NCI-H2196 treated with DMSO at 0.1 percent for 48 hours (cell line): Measurements from ENCODE around the gene ANGPTL5.
A peak's percentile ranks its signal among the peaks of the same experiment; 100 is the strongest.
"Not testable (repeated sequence)": the region's sequence is repeated elsewhere in the genome, so short reads cannot be mapped to it uniquely, and the experiment has no call there.

Experiments used
- DNase-seq: peaks from one replicate; lab custom pipeline; 2025; ENCODE audit not compliant: unreplicated experiment; lab: John Stamatoyannopoulos, UW

The ANGPTL5 gene

DNA sequence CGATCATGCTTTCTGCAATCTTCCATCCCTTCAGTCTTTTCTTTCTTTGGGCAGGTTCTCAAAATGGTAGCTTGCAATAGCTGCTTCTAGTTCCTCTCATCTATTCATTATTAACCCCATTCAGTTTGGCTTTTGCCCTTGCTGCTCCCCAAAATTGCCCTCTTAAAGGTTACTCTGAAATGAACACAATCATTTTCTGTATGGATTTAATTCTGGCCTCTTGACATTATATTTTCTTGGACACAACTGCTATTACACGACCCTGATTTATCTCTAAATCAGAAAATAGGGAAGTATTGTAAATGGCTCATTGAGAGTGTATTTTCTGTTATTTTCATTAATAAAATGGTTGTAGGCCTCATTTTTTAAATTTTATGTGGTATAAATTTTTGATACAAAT, at the start of gene ANGPTL5:
ANGPTL5 (minus strand) TSS at position 101 of the 400 bp plus-strand sequence. CDS start 8,613 bp downstream, outside the sequence.
- no peak for DNase-seq

DNA sequence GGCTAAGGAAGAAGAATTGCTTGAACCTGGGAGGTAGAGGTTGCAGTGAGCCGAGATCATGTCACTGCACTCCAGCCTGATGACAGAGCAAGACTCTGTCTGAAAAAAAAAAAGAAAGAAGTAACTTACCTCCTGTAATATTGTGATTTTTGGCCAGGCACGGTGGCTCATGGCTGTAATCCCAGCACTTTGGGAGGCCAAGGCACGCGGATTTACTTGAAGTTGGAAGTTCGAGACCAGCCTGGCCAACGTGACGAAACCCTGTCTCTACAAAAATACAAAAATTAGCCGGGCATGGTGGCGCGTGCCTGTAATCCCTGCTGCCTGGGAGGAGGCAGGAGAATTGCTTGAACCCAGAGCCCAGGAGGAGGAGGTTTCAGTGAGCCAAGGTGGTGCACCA, 47.9 kb upstream of the ANGPTL5 start:
- not testable (repeated sequence) for DNase-seq

DNA sequence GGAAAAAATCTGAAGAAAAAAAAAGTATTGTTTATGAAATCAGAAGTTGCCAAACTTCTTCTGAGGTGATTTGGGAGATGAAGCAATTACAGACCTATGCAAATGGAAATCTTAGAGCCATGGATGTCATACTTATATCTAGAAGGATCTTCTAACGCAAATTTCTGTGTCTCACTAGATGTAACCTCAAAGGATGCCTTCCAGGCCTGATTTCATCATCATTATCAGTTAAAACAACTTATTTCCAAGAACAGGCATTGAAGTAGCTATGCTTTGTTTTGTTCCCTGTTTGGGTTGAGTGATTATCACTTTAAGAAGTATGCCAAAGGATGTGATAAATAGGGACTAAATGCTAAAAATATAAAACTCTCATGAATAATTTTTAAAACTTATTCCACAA, 43.9 kb upstream of the ANGPTL5 start:
- DNase-seq: no peak

DNA sequence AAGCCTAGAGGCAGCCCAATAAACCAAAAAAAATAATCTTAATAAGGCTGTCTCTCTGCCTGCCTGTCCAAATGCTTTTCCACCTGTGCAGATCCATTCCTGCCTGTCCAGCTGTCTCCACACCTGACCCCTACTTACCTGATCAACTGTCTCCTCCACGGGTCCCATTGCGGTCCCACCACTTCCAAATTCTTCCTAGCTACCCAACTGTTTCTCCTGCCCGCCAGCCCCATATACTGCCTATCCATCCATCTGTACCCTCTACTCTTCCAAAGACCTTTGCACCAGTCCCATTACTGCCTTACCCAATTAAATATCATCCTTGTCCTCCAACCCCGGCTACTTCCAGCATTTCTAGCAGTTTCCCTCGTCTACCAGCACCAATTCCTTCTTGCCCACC, 39.4 kb upstream of the ANGPTL5 start:
- no peak for DNase-seq

DNA sequence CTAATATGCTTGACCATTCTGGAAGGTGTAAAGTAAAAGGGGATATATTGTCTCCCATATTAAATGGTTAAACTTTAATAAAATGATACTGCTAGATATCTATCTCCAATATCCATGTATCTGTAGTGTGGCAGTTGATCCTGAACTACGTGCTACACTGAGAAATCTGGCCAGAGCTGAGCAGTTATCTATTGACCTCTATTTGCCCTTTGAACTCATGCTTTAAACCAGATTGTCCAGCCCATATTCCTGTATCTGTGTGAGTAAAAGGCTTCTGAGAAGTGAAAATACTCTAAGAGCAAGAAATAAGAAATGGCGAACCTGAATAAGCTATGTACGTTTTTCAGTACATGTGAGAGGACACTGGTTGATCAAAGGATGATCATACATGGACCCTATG, 39.0 kb upstream of the ANGPTL5 start:
- DNase-seq: no peak

DNA sequence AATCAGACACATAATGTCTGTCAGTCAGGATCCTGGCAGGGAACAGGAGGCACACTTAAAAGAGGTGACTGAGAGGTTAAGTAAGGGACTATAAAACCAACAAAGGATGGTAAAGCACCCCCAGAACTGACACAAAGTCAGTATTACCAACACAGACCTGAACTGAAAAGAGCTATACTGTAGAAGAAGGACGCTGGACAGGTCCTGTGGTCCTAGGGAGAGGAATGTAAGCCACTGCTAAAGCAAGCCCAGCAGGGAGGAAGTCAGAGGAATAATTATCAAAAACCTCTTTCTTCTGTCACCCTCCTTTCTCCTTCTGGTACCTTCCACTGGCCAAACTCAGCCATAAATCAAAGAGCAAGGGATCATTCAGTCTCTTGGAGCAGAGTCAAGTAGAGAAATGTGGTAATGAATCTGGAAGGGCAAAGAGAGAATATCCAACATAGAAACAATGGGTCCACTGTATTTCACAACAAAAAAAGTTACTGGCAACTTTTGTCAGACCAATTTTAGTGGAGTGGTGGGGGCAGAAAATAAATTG, 33.4 kb upstream of the ANGPTL5 start:
- no peak for DNase-seq

DNA sequence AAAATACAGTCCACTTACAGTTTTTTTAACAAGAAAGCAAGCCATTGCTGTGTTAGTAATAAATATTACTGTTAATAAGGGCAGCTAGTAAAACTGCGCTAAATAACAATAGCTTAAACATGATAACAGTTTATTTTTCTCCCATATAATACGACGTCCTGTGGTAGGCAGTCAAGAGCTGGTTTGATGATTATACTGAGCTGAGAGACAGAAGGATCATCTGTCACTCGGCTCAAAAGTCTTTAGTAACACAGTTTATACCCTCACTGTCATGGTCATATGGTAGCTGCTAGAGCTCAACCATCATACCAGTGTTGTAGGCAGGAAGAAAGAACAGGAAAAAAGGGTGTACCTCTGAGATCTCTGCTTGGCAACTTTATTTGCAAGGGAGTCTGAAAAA, 29.1 kb upstream of the ANGPTL5 start:
- no peak for DNase-seq

DNA sequence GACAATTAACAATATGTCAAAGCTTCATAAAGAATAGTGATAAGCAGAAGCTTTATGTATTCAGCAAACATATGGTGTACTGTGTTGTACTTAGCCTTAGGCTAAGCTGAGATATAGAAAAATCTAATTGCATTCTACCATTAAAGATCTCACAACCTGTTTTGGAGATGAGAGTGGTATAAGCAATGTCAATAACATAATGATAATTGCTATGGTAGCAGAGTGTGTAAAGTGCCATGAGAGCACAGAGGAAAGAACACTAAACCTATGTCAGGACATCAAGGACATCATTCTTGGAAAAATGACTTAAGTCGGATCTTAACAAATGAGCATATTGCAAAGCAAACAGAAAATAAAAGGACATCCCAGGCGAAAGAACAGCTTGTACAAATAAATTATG, 28.6 kb upstream of the ANGPTL5 start:
- DNase-seq: no peak

DNA sequence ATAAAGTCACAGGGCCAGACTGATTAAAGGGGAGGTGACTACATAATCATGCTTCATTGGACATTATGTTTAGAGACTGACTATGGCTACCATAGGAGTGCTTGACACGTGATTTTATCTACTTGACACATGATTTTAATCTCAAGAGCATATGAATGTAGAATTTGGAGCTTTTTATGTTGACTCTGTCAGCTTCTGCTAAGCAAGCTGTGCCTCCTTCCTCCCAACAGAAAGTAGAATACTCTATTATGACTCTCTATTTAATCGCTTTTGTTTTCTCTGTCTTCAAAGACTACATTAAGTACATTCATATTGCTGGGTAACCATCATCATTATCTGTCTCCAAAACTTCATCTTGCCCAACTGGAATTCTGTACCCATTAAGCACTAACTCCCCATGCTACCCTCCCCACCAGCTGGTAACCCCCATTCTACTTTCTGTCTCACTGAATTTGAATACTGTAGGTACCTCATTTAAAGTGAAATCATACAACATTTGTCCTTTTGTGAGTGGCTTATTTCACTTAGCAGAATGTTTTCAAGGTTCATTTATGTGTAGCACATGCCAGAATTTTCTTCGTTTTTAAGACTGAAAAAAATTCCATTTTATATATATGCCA, 24.7 kb upstream of the ANGPTL5 start:
- DNase-seq: no peak

DNA sequence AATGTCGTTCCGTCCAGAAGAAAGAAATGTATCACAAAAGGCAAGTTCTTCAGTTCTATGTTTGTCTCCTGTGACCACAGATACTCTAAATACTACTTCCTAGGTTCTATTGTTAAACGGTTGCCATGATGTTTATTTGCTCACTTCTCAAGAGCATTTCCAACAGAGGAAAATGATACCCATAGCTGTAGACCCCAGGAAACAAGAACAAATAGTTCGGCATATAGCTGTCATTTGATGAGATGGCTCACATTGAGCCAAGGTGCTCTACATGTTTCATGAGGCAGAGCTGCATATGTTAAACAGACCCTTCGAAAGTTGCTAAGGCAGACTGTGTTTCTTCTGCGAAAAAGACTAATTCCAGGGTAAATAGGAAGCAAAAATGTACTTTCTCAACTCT, 15.4 kb upstream of the ANGPTL5 start:
- no peak for DNase-seq

DNA sequence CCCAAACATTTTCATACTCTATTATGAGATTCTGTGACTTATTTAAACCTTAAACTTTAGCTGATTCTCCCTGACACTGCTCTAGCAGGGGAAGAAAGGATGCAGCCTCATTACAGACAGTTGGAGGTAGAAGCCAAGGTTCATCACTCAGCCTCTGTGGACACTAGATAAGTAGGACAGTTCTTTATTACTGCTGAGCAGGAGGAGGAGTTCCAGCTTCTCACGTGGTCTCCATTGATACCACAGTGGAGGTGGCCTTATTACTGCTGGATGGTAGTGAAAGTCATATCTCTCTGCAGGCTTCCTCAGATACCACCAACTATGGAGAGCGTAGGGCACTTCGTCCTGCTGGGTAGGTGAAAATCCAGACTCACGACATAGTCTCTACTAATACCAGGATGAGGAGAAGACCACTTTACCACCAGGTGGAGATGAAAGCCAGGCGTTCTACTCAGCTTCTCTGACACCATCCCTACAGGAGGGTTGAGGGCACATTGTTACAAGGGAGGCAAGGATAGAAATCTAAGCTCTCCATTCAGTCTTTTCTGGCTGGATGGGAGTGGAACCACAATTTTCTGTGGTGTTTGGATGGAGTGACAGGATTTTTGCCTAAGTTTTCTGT, 13.1 kb upstream of the ANGPTL5 start:
- DNase-seq: no peak

DNA sequence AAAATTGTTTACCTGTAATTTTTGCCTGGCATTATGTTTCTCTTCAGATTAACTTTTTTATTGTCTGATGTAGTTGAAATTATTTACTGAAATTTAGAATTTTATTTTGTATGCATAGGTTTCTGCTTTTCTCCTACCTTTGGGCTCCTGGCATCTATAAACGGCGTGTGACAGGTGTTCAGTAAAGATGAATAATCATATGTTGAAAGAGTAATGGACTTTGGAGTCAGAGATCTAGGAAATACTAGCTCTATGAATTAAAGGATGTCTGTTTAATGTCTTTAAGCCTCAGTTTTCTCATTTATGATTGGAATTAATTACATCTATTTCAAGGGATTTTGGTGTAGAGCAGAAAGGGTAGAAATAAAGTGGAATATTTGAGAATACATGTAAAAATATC, 7.2 kb upstream of the ANGPTL5 start:
- DNase-seq: no peak

DNA sequence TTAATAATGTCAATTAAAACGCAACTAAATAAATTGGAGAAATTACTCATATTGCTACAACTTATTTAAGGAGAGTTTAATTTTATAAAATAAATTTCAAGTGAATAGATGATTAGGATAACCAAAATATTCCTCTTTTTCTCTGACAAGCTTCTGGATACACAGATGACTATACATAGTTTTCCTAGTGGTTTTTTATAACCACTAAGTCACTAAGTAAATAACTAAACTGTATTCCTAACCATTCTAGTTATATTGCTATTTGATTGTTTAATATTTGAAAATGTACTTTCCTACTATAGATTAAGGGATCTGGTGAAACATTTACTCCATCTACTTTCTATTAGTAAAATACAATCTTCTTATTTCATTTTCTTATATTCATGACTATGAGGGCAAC, 4.7 kb upstream of the ANGPTL5 start:
- DNase-seq: no peak

DNA sequence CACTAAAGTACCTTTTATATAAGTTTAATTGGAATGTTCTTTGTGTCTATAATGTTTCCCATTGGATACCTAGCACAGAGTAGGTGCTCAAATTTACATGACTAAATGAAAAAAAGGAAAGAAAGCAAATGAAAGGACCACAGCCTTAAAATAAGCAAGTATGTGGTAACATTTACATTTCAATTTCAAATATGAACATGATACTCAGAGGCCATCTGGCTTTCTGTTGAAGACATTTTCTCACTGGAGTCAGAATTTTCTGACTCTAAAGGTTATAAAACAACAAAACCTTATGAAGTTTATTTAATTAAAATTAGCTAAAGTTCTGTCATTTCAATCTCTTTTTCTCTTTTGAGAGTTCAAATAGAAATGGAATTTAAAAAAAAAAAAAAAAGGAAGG, 904 bp upstream of the ANGPTL5 start:
- DNase-seq: no peak

DNA sequence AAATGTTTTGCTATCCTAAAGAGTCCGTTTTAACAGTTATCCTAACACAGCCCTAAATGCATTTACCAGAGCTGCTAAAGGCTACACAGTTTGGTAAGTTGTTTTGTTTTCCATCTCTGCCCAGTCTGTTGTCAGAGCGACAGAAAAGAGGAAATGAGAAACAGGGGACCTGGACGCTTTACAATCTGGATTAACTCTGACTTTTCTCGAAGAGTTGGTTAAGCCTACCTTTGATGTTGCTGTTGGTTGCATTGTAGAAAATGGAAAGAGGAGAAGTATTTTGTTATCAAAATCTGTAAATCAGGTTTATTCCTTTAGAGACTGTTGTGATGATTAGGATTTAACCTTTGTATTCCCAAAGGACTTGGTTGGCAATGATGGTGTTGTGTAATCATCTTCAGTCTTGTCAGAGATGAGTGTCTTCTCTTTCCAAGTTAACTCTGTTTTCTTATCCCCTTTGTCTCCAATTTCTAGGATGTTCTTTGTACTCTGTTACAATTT, 481 bp downstream of the ANGPTL5 start:
- no peak for DNase-seq

DNA sequence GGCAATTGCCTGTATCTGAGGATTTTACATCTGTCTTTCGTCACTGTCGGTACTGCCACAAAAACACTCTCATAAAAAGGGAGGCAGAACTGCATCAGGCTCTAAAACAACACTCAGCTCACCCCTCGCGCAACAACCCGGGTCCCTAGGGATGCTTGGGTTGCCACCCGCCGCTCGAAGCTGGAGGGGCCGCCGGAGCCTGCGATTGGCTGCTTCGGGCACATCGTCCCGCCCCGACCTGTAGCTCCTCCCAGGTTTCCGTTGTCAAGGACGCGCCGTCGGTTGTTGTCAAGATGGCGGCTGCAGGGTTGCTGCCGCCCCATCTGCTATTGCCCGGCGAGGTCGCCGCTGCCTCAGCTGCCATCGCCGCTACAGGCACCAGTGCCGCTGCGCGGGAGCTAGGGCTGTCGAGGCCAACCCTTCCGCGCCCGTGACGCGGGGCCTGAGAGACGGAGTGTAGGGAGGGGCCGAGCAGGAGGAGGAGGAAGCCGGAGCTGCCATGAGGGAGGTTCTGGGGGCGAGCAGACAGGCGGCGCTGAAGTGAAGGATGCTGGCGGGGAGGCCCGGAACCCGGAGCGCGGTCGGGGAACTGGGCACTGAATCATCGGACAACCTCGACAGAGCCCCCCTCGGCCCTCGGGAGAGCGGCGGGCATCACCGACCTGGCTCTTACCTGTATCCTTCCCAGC, 1.4 kb downstream of the ANGPTL5 start, which contains the start of gene CEP126:
CEP126 (plus strand) TSS at position 273 of the 689 bp plus-strand sequence; CDS start at position 548, 275 bp downstream.
- DNase-seq: peak; percentile 90

DNA sequence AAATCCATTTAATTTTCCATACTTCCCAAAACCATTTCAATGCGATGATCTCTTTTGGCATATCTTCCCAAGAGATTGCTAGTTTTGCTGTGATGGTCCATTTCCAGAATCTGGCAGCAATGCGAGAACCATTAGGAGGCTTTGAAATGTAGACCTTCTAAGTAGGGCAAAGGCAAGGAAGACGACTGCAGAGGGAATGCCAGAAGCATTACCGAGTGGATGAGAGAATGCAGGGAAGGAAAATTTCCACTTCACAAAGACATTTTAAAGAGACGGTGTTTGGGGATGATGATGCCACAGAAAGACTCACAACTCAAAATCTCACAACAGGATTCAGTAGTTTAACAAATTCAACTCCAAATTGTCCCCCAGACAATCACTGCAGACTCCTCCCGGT, 2.0 kb downstream of the ANGPTL5 start:
- no peak for DNase-seq

DNA sequence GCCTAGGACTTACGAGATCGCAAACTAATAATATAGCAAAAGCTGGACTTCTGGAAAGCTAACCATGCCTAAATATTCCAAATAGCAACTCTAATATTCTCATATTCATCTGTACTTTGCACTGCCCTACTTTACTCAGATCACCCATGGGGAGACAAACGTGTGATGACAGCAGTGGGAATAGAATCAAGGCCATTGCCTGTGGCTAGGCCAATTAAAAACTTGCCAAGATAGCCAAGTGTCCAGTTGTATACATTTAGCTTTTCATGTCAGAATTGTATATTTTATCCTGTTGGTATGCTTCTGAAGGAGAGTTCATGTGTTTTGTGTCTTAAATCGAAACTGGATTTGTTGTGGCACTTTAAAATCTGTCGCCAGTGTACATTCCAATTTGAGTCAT, 2.7 kb downstream of the ANGPTL5 start:
- DNase-seq: no peak

DNA sequence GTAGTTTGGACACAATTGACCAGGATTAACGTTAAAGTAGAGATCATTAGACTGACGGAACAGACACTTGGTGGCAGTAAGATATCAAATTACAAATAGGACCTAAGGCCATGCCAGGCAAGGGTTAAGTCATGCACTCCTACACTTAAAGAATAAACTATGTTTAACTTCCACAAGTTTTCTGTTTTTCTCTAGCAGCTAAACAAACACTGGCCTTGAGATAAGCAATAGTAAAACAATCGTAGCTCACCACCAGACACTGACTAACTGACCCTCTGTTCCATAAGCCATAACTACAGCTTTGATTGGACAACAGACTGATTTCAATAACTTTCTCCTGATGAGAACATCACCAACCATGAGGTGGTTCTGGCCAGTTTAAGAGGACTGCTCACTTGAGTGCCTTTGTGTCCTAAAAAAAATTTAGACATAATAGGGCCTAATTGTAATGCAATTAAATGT, 3.5 kb downstream of the ANGPTL5 start:
- no peak for DNase-seq

DNA sequence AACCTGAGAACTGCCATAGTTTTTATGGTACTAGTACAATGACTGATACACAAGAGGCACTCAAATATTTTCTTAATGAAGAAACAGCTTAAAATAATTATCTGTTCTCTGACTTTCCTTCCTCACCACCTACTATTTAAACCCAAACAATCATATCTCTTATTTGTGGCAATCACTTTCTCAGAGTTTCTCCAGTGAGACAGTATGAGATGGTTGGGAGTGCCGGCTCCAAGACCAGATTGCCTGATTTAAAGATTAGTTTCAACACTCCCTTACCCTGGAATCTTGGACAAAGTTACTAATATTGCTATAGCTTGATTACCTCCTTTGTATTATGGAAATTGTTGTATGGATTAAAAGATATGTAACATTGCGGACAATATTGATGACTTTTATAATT, 7.2 kb downstream of the ANGPTL5 start:
- DNase-seq: no peak

DNA sequence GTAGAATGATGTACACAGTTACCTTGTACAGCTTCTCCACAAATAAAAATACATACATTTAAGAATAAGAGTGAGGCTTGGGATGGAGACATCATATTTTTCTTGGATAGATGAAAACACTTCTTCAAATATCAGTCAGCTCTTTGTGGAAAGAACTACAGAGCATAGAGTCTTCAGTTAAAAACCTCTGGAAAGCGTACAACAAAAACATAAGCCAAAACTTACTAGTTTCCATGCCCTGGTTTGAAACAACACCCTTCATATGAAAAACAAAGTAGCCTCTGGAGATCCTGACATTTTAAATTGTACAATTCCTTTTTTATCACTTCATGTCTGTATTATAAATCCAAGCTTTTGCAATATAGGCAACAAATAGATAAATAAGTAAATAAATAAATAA, 8.5 kb downstream of the ANGPTL5 start:
- DNase-seq: no peak

DNA sequence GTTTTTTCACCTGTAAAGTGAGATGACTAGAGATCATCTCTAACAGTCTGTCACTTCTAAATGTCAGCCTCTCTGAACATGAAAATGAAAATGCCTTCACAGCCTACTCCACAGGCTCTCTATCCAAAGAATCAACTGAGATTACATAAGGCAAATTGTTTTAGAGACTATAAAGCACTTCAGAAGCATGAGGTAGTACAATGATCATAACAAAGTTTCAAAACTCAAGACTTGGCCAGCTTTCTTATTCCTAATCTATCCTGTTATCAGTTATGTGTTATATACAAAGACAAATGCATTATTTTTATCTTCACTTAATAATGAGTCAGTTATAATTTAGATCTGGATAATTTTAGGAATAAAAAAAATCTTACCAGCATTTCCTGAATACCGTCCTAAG, 21.8 kb downstream of the ANGPTL5 start:
- no peak for DNase-seq
